OCI-LY7 (cell line): Measurements from ENCODE around the gene UBA52. TPM values are rescaled to one million over a fixed set of nuclear protein-coding genes. Genes with fewer than 3 reads are reported as not detected.

ENCODE experiments used
- BruUV-seq: library from RNA; stranded (reverse); fragments of 400-500 nt; replicated peaks from 2 replicates; lab custom pipeline; 2021; lab: Mats Ljungman, UMichigan
- CTCF ChIA-PET: fragments of 300-600 bp; sonication (Branson Sonifier 250); formaldehyde crosslinking; loops from one replicate; lab custom pipeline; 2022; ENCODE audit warnings: antibody characterized with exemption; ENCODE audit not compliant: unreplicated experiment; lab: Charles Lee
- POLR2A ChIA-PET: fragments of 300-600 bp; sonication (Branson Sonifier 250); formaldehyde crosslinking; loops from one replicate; lab custom pipeline; 2022; ENCODE audit warnings: antibody characterized with exemption; lab: Charles Lee
- DNase-seq: peaks from one replicate; pipeline ENCODE4 v3.0.0-alpha.2; 2015; ENCODE audit warnings: low spot score
- H2AFZ ChIP-seq: fragments of 200-600 bp; sonication (generic), shearing (Covaris generic); 2 replicates; pipeline ENCODE4 v1.6.1; 2014; ENCODE audit warnings: mild to moderate bottlenecking, antibody characterized with exemption, low read length, moderate library complexity
- H3K27ac ChIP-seq: fragments of 200-600 bp; sonication (generic); 2 replicates; pipeline ENCODE4 v1.5.1; 2014; ENCODE audit warnings: mixed run types, low read depth, mild to moderate bottlenecking, moderate library complexity, low read length, inconsistent platforms; ENCODE audit not compliant: poor library complexity, severe bottlenecking
- H3K36me3 ChIP-seq: fragments of 200-600 bp; sonication (generic); 2 replicates; pipeline ENCODE4 v1.6.1; 2014; ENCODE audit warnings: mild to moderate bottlenecking, antibody characterized with exemption, low read length, moderate library complexity, mixed read lengths; ENCODE audit not compliant: insufficient read depth
- H3K4me1 ChIP-seq: fragments of 200-600 bp; sonication (generic); 2 replicates; pipeline ENCODE4 v1.5.1; 2014; ENCODE audit warnings: mild to moderate bottlenecking, low read length; ENCODE audit not compliant: insufficient read depth, poor library complexity, severe bottlenecking
- H3K4me2 ChIP-seq: fragments of 200-600 bp; sonication (generic); 2 replicates; pipeline ENCODE4 v1.6.1; 2014; ENCODE audit warnings: mild to moderate bottlenecking, low read length
- H3K4me3 ChIP-seq: fragments of 200-600 bp; sonication (generic); 2 replicates; pipeline ENCODE4 v1.5.1; 2014; ENCODE audit warnings: mild to moderate bottlenecking, low read depth, low read length; ENCODE audit not compliant: poor library complexity, severe bottlenecking
- H3K79me2 ChIP-seq: fragments of 200-600 bp; sonication (generic); 2 replicates; pipeline ENCODE4 v1.6.1; 2016; ENCODE audit warnings: low read depth, mild to moderate bottlenecking, low read length, moderate library complexity, mixed read lengths; ENCODE audit not compliant: insufficient read depth
- H3K9me2 ChIP-seq: fragments of 200-600 bp; sonication (generic); 2 replicates; pipeline ENCODE4 v1.6.1; 2016; ENCODE audit warnings: mild to moderate bottlenecking, low read length, mixed read lengths; ENCODE audit not compliant: insufficient read depth
- H3K9me3 ChIP-seq: fragments of 200-600 bp; sonication (generic); 2 replicates; pipeline ENCODE4 v1.6.1; 2014; ENCODE audit warnings: mild to moderate bottlenecking, mixed run types, low read length, mixed read lengths
- H4K20me1 ChIP-seq: fragments of 200-600 bp; sonication (generic); 2 replicates; pipeline ENCODE4 v1.6.1; 2014; ENCODE audit warnings: mild to moderate bottlenecking, antibody characterized with exemption, low read length, moderate library complexity, mixed read lengths; ENCODE audit not compliant: insufficient read depth
- CTCF ChIP-seq: fragments of 200-600 bp; sonication (generic); conservative IDR thresholded peaks from 2 replicates; pipeline ENCODE4 v1.5.1; 2014; ENCODE audit warnings: mild to moderate bottlenecking, antibody characterized with exemption, low read length, moderate library complexity, mixed read lengths
- EZH2phosphoT487 ChIP-seq: fragments of 200-600 bp; sonication (generic); IDR thresholded peaks from 2 replicates; pipeline ENCODE4 v1.6.1; 2018; ENCODE audit warnings: low read depth, borderline replicate concordance, mild to moderate bottlenecking, mixed run types, antibody characterized with exemption, low read length, moderate library complexity, mixed read lengths
- intact Hi-C: fragments of 100-400 bp; cut with micrococcal nuclease; formaldehyde crosslinking; loops from one replicate; pipeline ENCODE4 v1.10.0; 2022; ENCODE audit not compliant: unreplicated experiment
- total RNA-seq, 2 experiments: library from RNA; depleted of rRNA in 1 of 2; stranded (reverse); fragments of >200 nt in 1 of 2; shearing (Covaris generic) in 1 of 2; gene quantifications; 2 replicates each; pipeline ENCODE4 v1.2.3, GENCODE V29; 2014 to 2022

The UBA52 gene
- total RNA-seq, 2 experiments from 2014 or later = 1,496 to 1,580 TPM

- CTCF ChIA-PET = no interaction called here
These were observed 33.1 kb downstream of the UBA52 start for GRCh38 chr19:18604820-18605159.

GRCh38 chr19:18605196-18605545, 33.5 kb downstream of the UBA52 start:
- Histone ChIP-seq H3K4me1 (no peaks in the 10 kb centered on the region), H2AFZ (no peak overlapping the region), H3K36me3 (no peaks in the 10 kb centered on the region), H3K79me2 (no peaks in the 10 kb centered on the region), H3K9me2 (no peaks in the 10 kb centered on the region), H3K4me3 (no peak overlapping the region), H3K9me3 (no peaks in the 10 kb centered on the region), H4K20me1 (no peaks in the 10 kb centered on the region), H3K4me2 (no peak overlapping the region), H3K27ac (no peak overlapping the region)
- no peak for TF ChIP-seq EZH2phosphoT487
- TF ChIP-seq CTCF = no peak
- ChIA-PET CTCF (no interaction called here), POLR2A (no interaction called here)
- intact Hi-C loops = no loop called here
- no TSS peak for BruUV-seq
- DNase-seq = no peak

More at GRCh38 chr19:18604820-18605159, 33.1 kb downstream of the UBA52 start:
- no peak for DNase-seq
- intact Hi-C loops = no loop called here
- no peak for TF ChIP-seq CTCF
- no peak for TF ChIP-seq EZH2phosphoT487
- Histone ChIP-seq H3K27ac (no peak overlapping the region), H3K4me1 (no peaks in the 10 kb centered on the region), H4K20me1 (no peaks in the 10 kb centered on the region), H3K4me3 (no peak overlapping the region), H3K79me2 (no peaks in the 10 kb centered on the region), H2AFZ (no peak overlapping the region), H3K9me3 (no peaks in the 10 kb centered on the region), H3K4me2 (no peak overlapping the region), H3K36me3 (no peaks in the 10 kb centered on the region), H3K9me2 (no peaks in the 10 kb centered on the region)
- POLR2A ChIA-PET = no interaction called here
- no TSS peak for BruUV-seq

GRCh38 chr19:18605546-18606280, 34.1 kb downstream of the UBA52 start:
- TF ChIP-seq EZH2phosphoT487 (0 out of 2 replicates have a peak, but pooled peaks have one; percentile 61), CTCF (no peak)
- intact Hi-C loops = no loop called here
- Histone ChIP-seq H4K20me1 (no peaks in the 10 kb centered on the region), H3K4me2 (no peak overlapping the region), H3K9me2 (no peaks in the 10 kb centered on the region), H3K4me1 (no peaks in the 10 kb centered on the region), H2AFZ (no peak overlapping the region), H3K4me3 (no peak overlapping the region), H3K36me3 (no peaks in the 10 kb centered on the region), H3K79me2 (no peaks in the 10 kb centered on the region), H3K9me3 (no peaks in the 10 kb centered on the region), H3K27ac (no peak overlapping the region)
- ChIA-PET POLR2A (no interaction called here), CTCF (no interaction called here)
- no TSS peak for BruUV-seq
- no peak for DNase-seq
